ENCODE measurements around the gene BBS1.
A peak's percentile ranks its signal among the peaks of the same experiment; 100 is the strongest.

BBS1 gene

DNA sequence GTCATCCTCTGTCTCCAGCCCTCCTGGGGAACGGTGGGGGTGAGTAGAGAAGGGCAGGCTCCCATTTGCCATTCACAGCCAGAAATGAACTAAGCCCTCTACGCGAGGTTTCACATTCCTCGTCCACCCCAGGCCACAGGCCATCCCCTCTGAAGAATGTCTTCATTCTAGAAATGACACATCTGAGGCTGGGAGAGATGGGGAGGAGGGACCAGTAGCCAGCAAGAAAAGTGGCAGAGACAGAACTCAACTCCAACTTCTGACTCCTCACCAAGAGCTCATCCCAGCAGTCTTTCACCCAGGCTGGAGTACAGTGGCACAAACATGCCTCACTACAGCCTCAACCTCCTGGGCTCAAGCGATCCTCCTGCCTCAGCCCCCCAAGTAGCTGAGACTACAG lies 54.5 kb downstream of the BBS1 start:
- Histone ChIP-seq H3K4me1 (no peaks in the 10 kb centered on the region), H3K4me2 (ENCODE audit: low read length) (no peak overlapping the region), H3K36me3 (ENCODE audit: control insufficient read depth, insufficient read depth, low read length) (no peaks in the 10 kb centered on the region), H3K4me3 (ENCODE audit: low read depth, low read length) (no peak overlapping the region), H3K27ac (no peak overlapping the region), H3K79me2 (no peaks in the 10 kb centered on the region), H3K9ac (no peak overlapping the region), H2AFZ (no peak overlapping the region), H3K9me3 (ENCODE audit: control insufficient read depth, low read length) (no peaks in the 10 kb centered on the region), H3K27me3 (ENCODE audit: control insufficient read depth, insufficient read depth, low read length) (no peaks in the 10 kb centered on the region)
- TF ChIP-seq, protein P1, sequence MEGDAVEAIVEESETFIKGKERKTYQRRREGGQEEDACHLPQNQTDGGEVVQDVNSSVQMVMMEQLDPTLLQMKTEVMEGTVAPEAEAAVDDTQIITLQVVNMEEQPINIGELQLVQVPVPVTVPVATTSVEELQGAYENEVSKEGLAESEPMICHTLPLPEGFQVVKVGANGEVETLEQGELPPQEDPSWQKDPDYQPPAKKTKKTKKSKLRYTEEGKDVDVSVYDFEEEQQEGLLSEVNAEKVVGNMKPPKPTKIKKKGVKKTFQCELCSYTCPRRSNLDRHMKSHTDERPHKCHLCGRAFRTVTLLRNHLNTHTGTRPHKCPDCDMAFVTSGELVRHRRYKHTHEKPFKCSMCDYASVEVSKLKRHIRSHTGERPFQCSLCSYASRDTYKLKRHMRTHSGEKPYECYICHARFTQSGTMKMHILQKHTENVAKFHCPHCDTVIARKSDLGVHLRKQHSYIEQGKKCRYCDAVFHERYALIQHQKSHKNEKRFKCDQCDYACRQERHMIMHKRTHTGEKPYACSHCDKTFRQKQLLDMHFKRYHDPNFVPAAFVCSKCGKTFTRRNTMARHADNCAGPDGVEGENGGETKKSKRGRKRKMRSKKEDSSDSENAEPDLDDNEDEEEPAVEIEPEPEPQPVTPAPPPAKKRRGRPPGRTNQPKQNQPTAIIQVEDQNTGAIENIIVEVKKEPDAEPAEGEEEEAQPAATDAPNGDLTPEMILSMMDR (IDR thresholded peaks at IDR 0.05) = no peak

DNA sequence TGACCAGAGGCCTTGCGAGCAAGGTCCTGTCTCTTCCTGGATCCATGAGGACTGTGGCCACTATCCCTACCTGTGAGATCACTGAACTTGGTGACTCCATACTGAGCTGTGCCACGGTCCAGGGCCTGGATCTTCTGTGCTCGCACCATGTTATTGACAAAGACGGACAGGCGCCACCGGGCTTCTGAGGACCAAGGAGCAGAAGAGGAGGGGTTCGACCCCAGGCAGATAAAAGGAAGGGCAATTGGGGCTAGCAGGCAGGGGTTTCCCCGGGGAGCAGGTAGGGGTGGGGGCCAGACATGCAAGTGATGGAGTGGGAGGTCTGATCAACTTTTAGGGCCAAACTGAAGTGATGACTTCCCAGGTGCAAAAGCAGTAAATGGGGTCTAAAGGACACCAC lies 55.8 kb downstream of the BBS1 start:
- H3K4me2 ChIP-seq (ENCODE audit: low read length) = no peak overlapping the region
- H3K27ac ChIP-seq = no peak overlapping the region
- H2AFZ ChIP-seq = no peak overlapping the region
- H3K9ac ChIP-seq = no peak overlapping the region
- H3K36me3 ChIP-seq (ENCODE audit: control insufficient read depth, insufficient read depth, low read length) = no peaks in the 10 kb centered on the region
- no peaks in the 10 kb centered on the region for H3K9me3 ChIP-seq (ENCODE audit: control insufficient read depth, low read length)
- no peaks in the 10 kb centered on the region for H3K4me1 ChIP-seq
- H3K4me3 ChIP-seq (ENCODE audit: low read depth, low read length) = no peak overlapping the region
- no peaks in the 10 kb centered on the region for H3K79me2 ChIP-seq
- TF ChIP-seq, protein P1 (IDR thresholded peaks at IDR 0.05) = no peak
- H3K27me3 ChIP-seq (ENCODE audit: control insufficient read depth, insufficient read depth, low read length) = no peaks in the 10 kb centered on the region

DNA sequence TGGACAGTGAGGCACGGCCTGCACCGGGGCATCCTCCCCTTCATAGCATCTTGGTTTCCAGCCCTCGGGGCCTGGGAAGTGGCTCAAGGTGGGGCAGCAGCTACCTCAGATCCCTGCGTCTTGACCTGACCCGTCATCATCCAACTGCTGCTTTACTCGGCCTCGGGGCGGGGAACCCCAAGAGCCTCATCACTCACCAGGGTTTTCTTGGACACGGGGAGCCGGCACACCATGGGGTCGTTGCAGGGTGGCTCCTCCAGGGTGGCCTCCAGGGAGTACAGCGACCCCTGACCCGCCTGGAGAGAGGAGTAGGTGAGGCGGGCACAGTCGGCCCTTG lies 57.3 kb downstream of the BBS1 start:
- Histone ChIP-seq H3K27me3 (ENCODE audit: control insufficient read depth, insufficient read depth, low read length) (no peaks in the 10 kb centered on the region), H3K79me2 (no peaks in the 10 kb centered on the region), H3K4me1 (no peaks in the 10 kb centered on the region), H3K9ac (no peak overlapping the region), H2AFZ (no peak overlapping the region), H3K9me3 (ENCODE audit: control insufficient read depth, low read length) (no peaks in the 10 kb centered on the region), H3K4me2 (ENCODE audit: low read length) (peak overlapping the region; percentile 66), H3K27ac (no peak overlapping the region), H3K4me3 (ENCODE audit: low read depth, low read length) (no peak overlapping the region), H3K36me3 (ENCODE audit: control insufficient read depth, insufficient read depth, low read length) (no peaks in the 10 kb centered on the region)
- TF ChIP-seq, protein P1 (IDR thresholded peaks at IDR 0.05) = no peak

DNA sequence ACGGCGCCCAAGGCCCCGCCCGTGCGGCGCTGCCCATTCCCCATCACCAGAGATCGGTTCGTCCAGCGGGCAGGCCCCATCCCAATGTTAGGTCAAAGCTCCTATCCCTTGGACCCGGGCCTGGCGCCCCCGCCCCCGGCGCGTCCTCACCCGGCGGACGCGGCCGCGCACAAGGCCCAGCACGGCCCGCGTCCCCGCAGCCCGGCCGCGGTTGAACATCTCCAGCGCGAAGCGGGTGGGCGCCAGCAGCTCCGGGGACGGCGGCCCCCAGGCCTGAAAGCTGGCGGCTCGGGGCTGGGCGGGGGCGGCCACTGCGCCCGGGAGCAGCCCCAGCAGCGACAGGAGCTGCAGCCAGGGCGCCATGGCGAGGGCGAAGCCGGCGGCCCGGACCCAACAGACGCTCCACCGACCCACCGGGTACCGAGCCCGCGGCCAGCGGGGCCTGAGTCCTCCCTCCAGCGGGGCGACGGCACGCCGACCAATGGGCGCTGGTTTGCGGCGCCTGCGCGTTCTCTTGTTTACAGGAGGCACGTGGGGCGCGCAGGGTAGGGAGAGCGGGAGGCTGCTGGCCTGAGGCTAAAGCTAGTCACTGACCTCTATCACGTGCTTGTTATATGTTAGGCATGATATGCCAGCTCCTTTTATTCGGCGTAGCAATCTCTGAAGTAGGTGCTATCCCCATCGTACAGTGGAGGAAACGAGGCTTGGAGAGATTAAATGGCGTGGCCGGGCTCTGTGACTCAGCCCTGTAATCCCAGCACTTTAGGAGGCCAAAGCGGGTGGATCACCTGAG lies 57.9 kb downstream of the BBS1 start, which contains the start of gene CTSF:
TSS of gene CTSF (minus strand) at position 483 of the 793 bp plus-strand sequence. CDS start at position 363, 120 bp downstream.
- Histone ChIP-seq H3K4me3 (ENCODE audit: low read depth, low read length) (peak within 1 kb of the TSS; percentile 53), H3K4me1 (no peaks in the 10 kb centered on the region), H3K27ac (no peak within 1 kb of the TSS), H2AFZ (peak within 1 kb of the TSS; percentile 94), H3K4me2 (ENCODE audit: low read length) (peak within 1 kb of the TSS; percentile 66), H3K79me2 (no peaks in the 10 kb centered on the region), H3K36me3 (ENCODE audit: control insufficient read depth, insufficient read depth, low read length) (no peaks in the 10 kb centered on the region), H3K27me3 (ENCODE audit: control insufficient read depth, insufficient read depth, low read length) (no peaks in the 10 kb centered on the region), H3K9me3 (ENCODE audit: control insufficient read depth, low read length) (no peaks in the 10 kb centered on the region), H3K9ac (no peak within 1 kb of the TSS)
- TF ChIP-seq, protein P1 (IDR thresholded peaks at IDR 0.05) = no peak

DNA sequence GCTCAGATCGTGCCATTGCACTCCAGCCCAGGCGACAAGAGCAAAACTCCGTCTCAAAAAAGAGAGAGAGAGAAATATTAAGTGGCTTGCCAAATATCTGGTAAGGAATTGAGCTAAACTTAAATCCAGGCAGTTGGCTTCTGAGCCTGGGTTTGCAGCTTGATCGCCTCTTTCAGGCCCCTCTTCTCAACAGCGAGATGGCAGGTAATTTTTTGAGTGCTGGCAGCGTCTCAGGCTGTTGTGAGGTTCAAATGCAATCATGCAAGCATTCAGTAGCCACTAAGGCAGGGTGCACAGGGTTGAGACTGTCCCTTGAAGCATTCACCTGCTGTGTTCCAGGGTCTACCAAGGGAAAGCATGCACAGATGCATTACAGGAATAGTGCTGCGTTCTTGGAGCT lies 58.6 kb downstream of the BBS1 start:
- Histone ChIP-seq H3K4me1 (no peaks in the 10 kb centered on the region), H3K27me3 (ENCODE audit: control insufficient read depth, insufficient read depth, low read length) (no peaks in the 10 kb centered on the region), H3K79me2 (no peaks in the 10 kb centered on the region), H3K4me2 (ENCODE audit: low read length) (no peak overlapping the region), H3K9ac (no peak overlapping the region), H3K36me3 (ENCODE audit: control insufficient read depth, insufficient read depth, low read length) (no peaks in the 10 kb centered on the region), H3K4me3 (ENCODE audit: low read depth, low read length) (no peak overlapping the region), H3K9me3 (ENCODE audit: control insufficient read depth, low read length) (no peaks in the 10 kb centered on the region), H2AFZ (no peak overlapping the region), H3K27ac (no peak overlapping the region)
- TF ChIP-seq, protein P1 (IDR thresholded peaks at IDR 0.05) = no peak
